ENCODE results near the gene NME5.
"Not testable (repeated sequence)": the region's sequence is repeated elsewhere in the genome, so short reads cannot be mapped to it uniquely, and the experiment has no call there.

The NME5 gene

DNA sequence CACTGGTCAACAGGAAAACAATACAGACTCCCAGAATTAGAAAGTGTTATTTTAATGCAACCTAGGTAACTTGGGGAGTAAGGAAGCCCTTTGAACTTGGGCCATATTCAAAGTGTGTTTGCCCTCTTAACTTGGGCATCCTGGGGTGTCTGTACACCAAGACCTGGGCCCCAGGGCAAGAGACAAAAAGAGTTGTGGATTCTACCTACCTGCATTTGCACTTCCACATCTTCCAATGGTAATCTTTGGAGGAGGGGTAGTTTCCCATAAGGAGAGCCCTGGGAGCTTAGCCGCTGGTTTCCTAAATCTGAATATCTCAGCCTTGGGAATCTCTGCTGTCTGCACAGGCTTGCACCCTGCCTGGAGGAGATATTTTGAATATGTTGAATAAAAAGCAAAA, 46.9 kb downstream of the NME5 start:
- DNase-seq (ENCODE audit: insufficient read length, low spot score) (no peak), FAIRE-seq (no peak)
- TF ChIP-seq TAF1 (IDR thresholded peaks at IDR 0.05; ENCODE audit: low read depth, low read length) (no peak), POLR2A (IDR thresholded peaks at IDR 0.05; ENCODE audit: low read depth, low read length) (no peak), POU2F2 (IDR thresholded peaks at IDR 0.05; ENCODE audit: low read depth, low read length) (no peak), SPI1 (IDR thresholded peaks at IDR 0.05; ENCODE audit: low read depth, low read length) (no peak), PAX5 (IDR thresholded peaks at IDR 0.05; ENCODE audit: insufficient read depth, low read length, severe bottlenecking) (no peak), POLR2AphosphoS5 (IDR thresholded peaks at IDR 0.05; ENCODE audit: low read depth, low read length) (no peak)

GRCh38 chr5:138091685-138092084, 47.5 kb downstream of the NME5 start:
- no peak for DNase-seq (ENCODE audit: insufficient read length, low spot score)
- no peak for TF ChIP-seq TAF1 (IDR thresholded peaks at IDR 0.05; ENCODE audit: low read depth, low read length)
- FAIRE-seq, result no peak

- FAIRE-seq, result no peak
- DNase-seq (ENCODE audit: insufficient read length, low spot score), result no peak
- no peak for TF ChIP-seq SPI1 (IDR thresholded peaks at IDR 0.05; ENCODE audit: low read depth, low read length)
- no peak for TF ChIP-seq POLR2AphosphoS5 (IDR thresholded peaks at IDR 0.05; ENCODE audit: low read depth, low read length)
- TF ChIP-seq TAF1 (IDR thresholded peaks at IDR 0.05; ENCODE audit: low read depth, low read length), result no peak
- TF ChIP-seq POU2F2 (IDR thresholded peaks at IDR 0.05; ENCODE audit: low read depth, low read length), result no peak
- TF ChIP-seq POLR2A (IDR thresholded peaks at IDR 0.05; ENCODE audit: low read depth, low read length), result no peak
- no peak for TF ChIP-seq PAX5 (IDR thresholded peaks at IDR 0.05; ENCODE audit: insufficient read depth, low read length, severe bottlenecking)
Observed at GRCh38 chr5:138083702-138084101, 55.5 kb downstream of the NME5 start, which contains the start of gene WNT8A. TSS of gene WNT8A (plus strand) at chr5:138084033. CDS start at chr5:138084128, 95 bp downstream.

- TF ChIP-seq SPI1 (IDR thresholded peaks at IDR 0.05; ENCODE audit: low read depth, low read length) (no peak), POLR2AphosphoS5 (IDR thresholded peaks at IDR 0.05; ENCODE audit: low read depth, low read length) (no peak), POU2F2 (IDR thresholded peaks at IDR 0.05; ENCODE audit: low read depth, low read length) (no peak), PAX5 (IDR thresholded peaks at IDR 0.05; ENCODE audit: insufficient read depth, low read length, severe bottlenecking) (no peak), TAF1 (IDR thresholded peaks at IDR 0.05; ENCODE audit: low read depth, low read length) (no peak), POLR2A (IDR thresholded peaks at IDR 0.05; ENCODE audit: low read depth, low read length) (no peak)
- FAIRE-seq (no peak), DNase-seq (ENCODE audit: insufficient read length, low spot score) (no peak)
Observed at GRCh38 chr5:138082033-138082432, 57.2 kb downstream of the NME5 start.

- TF ChIP-seq PAX5 (IDR thresholded peaks at IDR 0.05; ENCODE audit: insufficient read depth, low read length, severe bottlenecking), result no peak
- TF ChIP-seq TAF1 (IDR thresholded peaks at IDR 0.05; ENCODE audit: low read depth, low read length), result no peak
- no peak for TF ChIP-seq SPI1 (IDR thresholded peaks at IDR 0.05; ENCODE audit: low read depth, low read length)
- TF ChIP-seq POLR2AphosphoS5 (IDR thresholded peaks at IDR 0.05; ENCODE audit: low read depth, low read length), result no peak
- no peak for TF ChIP-seq POLR2A (IDR thresholded peaks at IDR 0.05; ENCODE audit: low read depth, low read length)
- no peak for TF ChIP-seq POU2F2 (IDR thresholded peaks at IDR 0.05; ENCODE audit: low read depth, low read length)
- FAIRE-seq (no peak), DNase-seq (ENCODE audit: insufficient read length, low spot score) (no peak)
Observed at GRCh38 chr5:138078006-138078643, 61.1 kb downstream of the NME5 start.

GRCh38 chr5:138077064-138077696, 62.0 kb downstream of the NME5 start:
- DNase-seq (ENCODE audit: insufficient read length, low spot score) (no peak), FAIRE-seq (peak; percentile 71)
- TF ChIP-seq SPI1 (IDR thresholded peaks at IDR 0.05; ENCODE audit: low read depth, low read length) (0 out of 2 replicates have a peak, but pooled peaks have one; percentile 38), POLR2AphosphoS5 (IDR thresholded peaks at IDR 0.05; ENCODE audit: low read depth, low read length) (no peak)

DNA sequence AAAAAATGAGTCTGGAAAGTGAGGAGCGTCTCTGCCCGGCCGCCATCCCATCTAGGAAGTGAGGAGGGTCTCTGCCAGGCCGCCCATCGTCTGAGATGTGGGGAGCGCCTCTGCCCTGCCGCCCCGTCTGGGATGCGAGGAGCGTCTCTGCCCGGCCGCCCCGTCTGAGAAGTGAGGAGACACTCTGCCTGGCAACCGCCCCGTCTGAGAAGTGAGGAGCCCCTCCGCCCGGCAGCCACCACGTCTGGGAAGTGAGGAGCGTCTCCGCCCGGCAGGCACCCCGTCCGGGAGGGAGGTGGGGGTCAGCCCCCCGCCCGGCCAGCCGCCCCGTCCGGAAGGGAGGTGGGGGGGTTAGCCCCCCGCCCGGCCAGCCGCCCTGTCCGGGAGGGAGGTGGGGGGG, 69.2 kb downstream of the NME5 start:
- FAIRE-seq; DNase-seq (ENCODE audit: insufficient read length, low spot score): not testable (repeated sequence)

GRCh38 chr5:138068742-138069600, 70.3 kb downstream of the NME5 start:
- peak; percentile 80 for FAIRE-seq
- TF ChIP-seq TAF1 (IDR thresholded peaks at IDR 0.05; ENCODE audit: low read depth, low read length) (no peak), POLR2A (IDR thresholded peaks at IDR 0.05; ENCODE audit: low read depth, low read length) (no peak), PAX5 (IDR thresholded peaks at IDR 0.05; ENCODE audit: insufficient read depth, low read length, severe bottlenecking) (no peak), SPI1 (IDR thresholded peaks at IDR 0.05; ENCODE audit: low read depth, low read length) (no peak)

DNA sequence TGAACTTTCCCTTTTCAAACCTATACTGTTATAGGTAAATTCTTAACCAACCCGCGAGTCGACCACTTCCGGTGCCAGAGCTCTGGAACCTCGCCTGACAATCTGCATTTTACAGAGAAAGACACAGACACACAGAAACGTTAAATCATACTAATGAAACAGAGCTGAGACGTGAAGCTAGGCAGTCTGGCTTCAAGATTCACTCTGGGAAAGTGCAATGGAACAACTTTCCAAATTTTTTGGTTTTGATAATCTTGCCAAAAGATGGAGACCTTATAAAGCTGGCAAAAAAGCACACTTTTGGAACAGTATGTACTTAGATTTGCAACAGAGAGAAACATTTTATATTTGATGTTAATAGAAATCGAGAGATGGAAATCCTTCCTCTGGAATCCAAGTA, 71.3 kb downstream of the NME5 start:
- DNase-seq (ENCODE audit: insufficient read length, low spot score) (no peak), FAIRE-seq (no peak)
- no peak for TF ChIP-seq POLR2A (IDR thresholded peaks at IDR 0.05; ENCODE audit: low read depth, low read length)
- TF ChIP-seq POLR2AphosphoS5 (IDR thresholded peaks at IDR 0.05; ENCODE audit: low read depth, low read length), result no peak
- TF ChIP-seq TAF1 (IDR thresholded peaks at IDR 0.05; ENCODE audit: low read depth, low read length), result no peak
- TF ChIP-seq SPI1 (IDR thresholded peaks at IDR 0.05; ENCODE audit: low read depth, low read length), result no peak
- no peak for TF ChIP-seq POU2F2 (IDR thresholded peaks at IDR 0.05; ENCODE audit: low read depth, low read length)
- no peak for TF ChIP-seq PAX5 (IDR thresholded peaks at IDR 0.05; ENCODE audit: insufficient read depth, low read length, severe bottlenecking)

More at GRCh38 chr5:138068742-138069600, 70.3 kb downstream of the NME5 start:
- DNase-seq (ENCODE audit: insufficient read length, low spot score), result peak; percentile 58
